Right lobe of liver (tissue), 4 donors: ENCODE data around the gene ACTG2.

Source experiments
- CTCF ChIP-seq, 4 donors: fragments of 200-600 bp in 3 of 4; fragments of 450-650 bp in 1 of 4; IDR thresholded peaks; one replicate each; pipeline versions ENCODE4 v1.5.1 to v1.8.0; 2016 to 2022; ENCODE audit warnings: antibody characterized with exemption in 4 of 4, mild to moderate bottlenecking in 2 of 4
- POLR2A ChIP-seq: fragments of 450-650 bp; IDR thresholded peaks from one replicate; pipeline ENCODE4 v1.6.1; 2017; ENCODE audit warnings: antibody characterized with exemption, mild to moderate bottlenecking
- donor health status: DM: no; HTN: no; CAD: no.
- donor health status: DM: no; HTN: no; CAD: no.
- donor health status: DM: no; HTN: yes; CAD: no.

GRCh38 chr2:73916666-73917065 lies 23.9 kb downstream of the ACTG2 start:
- no peak for TF ChIP-seq POLR2A
- no peak for TF ChIP-seq CTCF (IDR thresholded peaks at IDR 0.05)
